Activated CD4-positive, alpha-beta T cell treated with anti-CD3 and anti-CD28 coated beads, Interleukin-2, amount 50 U/mL, for 4 hours (primary cell): ENCODE results near the gene SPHKAP.
"Not testable (repeated sequence)": the region's sequence is repeated elsewhere in the genome, so short reads cannot be mapped to it uniquely, and the experiment has no call there.

Experiments used
- DNase-seq, 2 experiments: peaks; one replicate each; pipeline ENCODE4 v3.0.0-alpha.2; 2020

The SPHKAP gene, protein sequence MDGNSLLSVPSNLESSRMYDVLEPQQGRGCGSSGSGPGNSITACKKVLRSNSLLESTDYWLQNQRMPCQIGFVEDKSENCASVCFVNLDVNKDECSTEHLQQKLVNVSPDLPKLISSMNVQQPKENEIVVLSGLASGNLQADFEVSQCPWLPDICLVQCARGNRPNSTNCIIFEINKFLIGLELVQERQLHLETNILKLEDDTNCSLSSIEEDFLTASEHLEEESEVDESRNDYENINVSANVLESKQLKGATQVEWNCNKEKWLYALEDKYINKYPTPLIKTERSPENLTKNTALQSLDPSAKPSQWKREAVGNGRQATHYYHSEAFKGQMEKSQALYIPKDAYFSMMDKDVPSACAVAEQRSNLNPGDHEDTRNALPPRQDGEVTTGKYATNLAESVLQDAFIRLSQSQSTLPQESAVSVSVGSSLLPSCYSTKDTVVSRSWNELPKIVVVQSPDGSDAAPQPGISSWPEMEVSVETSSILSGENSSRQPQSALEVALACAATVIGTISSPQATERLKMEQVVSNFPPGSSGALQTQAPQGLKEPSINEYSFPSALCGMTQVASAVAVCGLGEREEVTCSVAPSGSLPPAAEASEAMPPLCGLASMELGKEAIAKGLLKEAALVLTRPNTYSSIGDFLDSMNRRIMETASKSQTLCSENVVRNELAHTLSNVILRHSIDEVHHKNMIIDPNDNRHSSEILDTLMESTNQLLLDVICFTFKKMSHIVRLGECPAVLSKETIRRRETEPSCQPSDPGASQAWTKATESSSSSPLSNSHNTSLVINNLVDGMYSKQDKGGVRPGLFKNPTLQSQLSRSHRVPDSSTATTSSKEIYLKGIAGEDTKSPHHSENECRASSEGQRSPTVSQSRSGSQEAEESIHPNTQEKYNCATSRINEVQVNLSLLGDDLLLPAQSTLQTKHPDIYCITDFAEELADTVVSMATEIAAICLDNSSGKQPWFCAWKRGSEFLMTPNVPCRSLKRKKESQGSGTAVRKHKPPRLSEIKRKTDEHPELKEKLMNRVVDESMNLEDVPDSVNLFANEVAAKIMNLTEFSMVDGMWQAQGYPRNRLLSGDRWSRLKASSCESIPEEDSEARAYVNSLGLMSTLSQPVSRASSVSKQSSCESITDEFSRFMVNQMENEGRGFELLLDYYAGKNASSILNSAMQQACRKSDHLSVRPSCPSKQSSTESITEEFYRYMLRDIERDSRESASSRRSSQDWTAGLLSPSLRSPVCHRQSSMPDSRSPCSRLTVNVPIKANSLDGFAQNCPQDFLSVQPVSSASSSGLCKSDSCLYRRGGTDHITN (N-terminal part only)

DNA sequence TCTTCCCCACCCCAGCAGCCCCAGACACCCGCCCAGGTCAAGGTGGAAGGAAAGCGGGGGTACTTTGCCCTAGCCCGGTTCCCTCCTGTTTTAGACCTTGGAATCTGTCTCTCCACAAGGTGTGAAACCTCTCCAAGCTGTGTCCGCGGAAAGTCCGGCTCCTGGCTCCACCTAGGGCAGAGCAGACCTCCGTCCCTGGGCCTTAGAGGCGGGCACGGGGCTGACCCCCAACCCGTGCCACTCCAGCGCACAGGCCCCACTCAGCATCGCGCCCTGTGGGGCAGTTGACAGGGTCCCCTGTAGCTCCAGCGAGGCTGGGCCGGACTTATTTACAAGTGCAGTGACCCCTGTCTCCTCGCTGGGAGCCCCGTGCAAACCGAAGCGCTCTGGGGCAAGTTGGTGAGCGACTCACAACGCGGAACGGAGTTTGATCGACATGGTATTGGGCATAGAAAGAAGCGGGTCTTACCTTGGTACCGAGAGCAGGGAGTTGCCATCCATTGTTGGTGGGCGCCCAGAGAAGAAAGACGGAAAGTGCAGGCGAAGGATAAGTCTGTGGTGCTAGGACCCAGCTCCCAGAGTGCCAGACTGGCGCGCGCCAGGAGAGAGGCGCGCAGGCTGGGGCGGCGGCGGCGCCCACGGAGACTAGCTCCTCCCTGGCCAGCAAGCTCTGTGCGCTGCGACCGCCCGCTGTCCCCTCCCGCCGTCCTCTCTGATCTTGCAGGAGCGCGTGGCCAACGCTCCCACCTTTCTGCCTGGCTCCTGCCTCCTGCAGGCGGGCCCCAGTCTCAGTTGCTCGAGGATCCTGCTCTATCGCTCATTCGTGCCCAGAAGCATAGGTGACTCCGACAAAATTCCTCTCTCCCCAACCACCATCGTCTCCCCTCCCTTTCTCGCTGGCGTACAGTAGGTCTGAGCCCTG, at the start of gene SPHKAP:
TSS of gene SPHKAP (minus strand) at position 590 of the 922 bp plus-strand sequence. CDS start at position 501, 89 bp downstream.
- DNase-seq = no peak

DNA sequence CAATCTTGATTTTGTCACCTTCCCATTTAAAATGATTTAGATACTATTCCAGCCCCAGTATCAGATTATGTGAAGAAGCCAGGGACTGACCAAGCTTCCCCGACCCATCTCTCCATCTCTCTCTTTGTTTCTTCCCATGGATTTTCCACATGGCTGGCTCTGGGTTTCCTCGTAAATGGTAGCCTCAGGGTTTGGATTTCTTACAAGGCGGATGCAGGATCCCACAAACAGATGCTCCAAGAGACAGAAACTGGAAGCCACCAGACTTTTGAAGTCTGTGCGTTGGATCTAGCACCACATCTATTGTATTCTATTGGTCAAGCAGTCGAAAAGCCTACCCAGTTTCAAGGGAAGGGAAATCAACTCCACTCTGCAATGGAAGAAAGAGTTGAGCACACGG, 46.0 kb upstream of the SPHKAP start:
- DNase-seq = no peak

DNA sequence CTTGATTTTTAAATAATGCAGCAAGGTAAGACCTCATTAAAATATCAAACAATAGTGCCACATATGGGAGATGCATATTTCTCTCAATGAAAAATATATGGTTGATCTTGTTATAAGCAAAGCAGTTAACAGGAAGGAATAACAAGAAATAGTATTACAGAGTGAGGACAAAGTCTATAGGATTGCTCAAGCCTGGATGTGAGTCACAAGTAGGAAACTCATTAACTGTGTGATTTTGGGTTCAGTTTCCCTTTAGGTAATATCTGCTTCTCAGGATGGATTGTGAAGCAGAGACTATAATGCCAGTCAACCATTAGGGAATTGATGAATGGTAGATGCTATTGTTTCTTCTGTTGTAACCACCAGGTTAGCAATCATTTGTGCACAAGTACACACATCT, 42.9 kb upstream of the SPHKAP start:
- DNase-seq = no peak

DNA sequence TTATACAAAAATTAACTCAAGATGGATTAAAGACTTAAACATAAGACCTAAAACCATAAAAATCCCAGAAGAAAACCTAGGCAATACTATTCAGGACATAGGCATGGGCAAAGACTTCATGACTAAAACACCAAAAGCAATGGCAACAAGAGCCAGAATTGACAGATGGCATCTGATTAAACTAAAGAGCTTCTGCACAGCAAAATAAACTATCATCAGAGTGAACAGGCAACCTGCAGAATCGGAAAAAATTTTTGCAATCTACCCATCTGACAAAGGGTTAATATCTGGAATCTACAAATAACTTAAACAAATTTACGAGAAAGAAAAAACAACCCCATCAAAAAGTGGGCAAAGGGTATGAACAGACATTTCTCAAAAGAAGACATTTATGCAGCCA, 37.1 kb upstream of the SPHKAP start:
- DNase-seq = not testable (repeated sequence)

DNA sequence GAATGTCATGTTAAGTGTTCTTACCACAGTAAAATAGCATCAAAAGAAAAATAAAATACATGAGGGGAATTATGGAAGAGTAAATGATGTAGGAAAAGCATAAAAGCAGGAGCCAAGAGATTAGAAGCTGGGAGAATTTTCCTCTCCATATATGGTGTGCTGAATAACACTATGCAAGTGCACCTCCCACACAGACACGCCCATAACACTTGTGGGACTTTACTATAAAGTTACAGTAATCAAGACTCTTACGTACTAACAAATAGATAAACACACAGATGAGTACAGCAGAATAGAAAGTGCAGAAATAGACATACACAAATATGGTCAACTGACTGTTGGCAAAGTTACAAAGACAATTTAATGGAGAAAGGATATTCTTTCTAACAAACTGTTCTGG, 16.0 kb upstream of the SPHKAP start:
- no peak for DNase-seq

DNA sequence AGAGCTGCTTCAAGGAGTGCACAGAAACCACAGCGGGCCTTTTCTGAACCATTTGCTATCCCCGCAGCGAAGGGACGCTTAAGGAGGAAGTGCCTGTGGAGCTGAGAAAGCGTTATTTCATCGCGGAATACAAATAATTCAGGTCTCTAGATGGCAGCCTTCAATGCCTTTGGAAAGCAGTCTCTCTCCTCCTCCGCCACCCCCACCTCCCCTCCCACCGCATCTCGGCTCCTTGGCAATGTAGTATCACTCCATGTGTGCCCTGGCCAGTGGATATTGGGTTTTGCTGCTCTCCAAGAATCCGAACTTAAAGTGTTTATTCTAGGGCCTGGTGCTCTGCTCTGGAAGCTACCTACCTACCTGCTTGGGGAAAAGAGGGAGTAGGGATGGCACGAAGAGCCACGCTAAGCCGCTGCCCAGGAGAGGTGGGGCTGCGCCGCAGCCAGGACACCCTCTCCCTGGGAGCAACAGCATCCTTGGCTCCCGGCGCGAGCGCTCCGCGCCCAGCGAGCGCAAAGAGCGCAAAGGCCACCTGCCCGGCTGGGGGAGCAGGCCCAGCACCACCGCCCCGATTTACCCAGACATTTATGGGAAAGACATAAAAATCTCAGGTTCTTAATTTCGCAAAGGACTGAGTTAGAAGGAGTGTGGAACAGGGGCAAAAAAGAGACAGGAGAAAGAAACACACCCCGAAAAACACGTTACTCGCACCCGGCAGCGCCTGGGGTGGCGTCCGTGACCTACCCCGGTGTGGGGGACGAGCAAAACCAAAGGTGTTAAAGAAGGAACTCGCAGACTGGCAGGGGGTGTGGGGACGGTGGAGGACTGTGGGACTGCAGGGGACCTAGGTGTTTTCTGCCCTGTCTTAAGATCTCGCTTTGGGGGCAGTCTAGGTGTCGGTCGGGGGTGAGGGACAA, 1.0 kb downstream of the SPHKAP start:
- DNase-seq = no peak

DNA sequence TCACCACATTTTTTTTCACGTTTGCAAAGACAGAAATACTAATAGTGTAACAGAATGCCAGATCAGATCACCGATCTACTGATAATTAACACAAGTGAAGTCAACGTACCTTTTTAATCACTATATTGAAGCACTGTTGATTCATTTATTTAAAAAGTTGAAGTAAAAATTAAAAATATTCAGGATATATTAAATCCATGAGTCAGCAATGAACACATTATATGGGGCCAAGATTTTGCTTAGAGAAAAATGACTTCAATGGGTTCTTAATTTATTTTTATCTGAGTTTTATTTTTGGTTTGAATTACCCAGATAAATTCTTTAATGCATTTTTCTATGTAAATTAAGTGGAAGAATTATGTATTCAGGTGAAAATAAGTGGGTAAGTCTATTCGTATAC, 14.2 kb downstream of the SPHKAP start:
- no peak for DNase-seq

DNA sequence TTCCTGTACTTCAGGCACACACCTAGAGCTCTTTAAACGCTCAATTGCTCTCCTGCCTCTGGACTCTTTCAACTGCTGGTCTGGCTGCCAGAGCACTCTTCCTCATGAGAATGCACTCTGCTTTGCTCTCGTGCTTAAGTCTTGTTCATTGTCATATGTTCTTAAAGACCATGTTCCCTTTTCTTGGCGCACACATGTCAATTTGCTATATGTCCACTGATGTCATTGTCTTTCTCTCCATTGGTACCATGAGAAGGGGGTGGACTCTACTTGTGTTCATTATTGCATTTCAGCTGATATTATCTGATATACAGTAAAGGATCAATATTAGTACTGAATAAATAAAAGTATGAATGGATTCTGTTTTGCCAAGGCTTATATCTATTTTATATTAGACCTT, 16.8 kb downstream of the SPHKAP start:
- no peak for DNase-seq

DNA sequence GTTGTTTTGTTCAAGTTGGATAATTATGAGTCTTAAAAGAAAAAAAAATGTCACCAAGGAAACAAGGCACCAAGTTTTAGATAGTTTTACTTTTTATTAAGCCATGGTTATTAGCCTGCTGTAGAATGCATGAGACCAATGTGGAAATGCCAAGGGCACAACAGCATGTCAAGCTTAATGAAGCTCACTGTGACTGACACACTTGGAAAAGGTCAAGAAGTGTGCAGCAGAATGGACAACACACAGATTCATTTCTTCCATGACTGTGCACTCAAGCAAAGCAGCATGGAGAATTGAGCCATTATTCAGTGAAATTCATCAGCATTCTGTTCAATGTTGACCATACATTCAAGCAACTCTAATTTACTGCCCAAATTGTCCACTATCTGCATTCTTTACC, 23.6 kb downstream of the SPHKAP start:
- no peak for DNase-seq

DNA sequence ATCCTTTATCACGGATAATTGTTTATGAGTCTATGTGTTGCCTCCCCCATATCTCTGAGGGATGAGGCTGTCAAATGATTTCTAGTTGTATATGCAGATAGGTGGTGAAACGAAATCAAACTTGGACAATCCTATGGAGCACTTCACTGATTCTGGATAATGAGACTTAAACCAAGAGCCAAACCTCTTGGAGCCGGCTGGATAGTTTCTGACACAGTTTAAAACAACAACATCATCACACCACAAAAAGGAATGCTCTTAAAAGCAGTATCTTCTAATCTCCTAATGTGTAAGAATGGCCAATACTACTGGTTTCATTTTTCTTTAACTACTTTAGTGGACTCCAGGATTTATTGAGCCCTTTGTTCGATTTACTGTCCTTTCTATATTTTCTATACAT, 36.5 kb downstream of the SPHKAP start:
- no peak for DNase-seq

DNA sequence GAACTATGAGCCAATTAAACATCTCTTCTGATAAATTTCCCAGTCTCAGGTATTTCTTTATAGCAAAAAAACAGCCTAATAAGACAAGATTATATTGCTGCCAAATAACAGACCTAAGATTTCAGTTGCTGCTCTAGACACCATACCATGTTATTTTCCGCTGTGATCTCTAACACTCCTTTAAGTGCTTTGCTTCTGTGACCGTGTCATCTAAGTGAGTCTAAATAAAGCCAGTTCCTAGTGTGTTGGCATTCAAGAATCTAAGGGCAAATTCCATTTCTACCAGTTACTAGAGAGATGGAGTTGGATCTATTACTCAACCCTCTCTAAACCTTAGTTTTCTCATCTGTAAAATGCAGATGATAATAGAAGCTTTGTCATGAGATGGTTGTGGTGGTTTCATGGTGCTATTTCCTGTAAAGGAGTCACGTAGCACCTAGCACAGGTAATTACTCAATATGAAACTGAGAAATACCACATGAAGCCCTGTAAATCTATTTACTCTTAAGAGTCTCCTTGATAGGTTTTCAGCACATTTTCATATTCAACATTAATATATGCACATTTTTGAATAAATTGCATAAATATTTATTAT, 40.5 kb downstream of the SPHKAP start:
- DNase-seq = no peak

DNA sequence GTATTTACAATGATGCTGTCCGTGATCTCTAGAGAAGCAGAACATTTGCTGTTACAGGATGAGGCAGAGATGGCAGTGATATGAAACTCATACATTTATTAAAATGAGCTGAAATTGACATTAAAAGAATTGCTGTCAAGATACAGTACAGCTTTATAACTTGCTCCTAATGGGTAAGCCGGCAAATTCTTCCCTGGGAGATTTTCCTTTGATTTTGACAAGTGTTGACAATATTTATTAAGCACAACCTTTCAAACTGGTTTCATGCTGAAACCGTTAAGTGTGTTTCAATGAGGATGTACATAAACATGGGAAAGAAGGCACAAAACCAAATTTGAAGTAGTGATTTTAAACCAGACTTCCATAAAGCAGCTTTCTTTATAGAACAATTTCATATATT, 45.5 kb downstream of the SPHKAP start:
- no peak for DNase-seq

DNA sequence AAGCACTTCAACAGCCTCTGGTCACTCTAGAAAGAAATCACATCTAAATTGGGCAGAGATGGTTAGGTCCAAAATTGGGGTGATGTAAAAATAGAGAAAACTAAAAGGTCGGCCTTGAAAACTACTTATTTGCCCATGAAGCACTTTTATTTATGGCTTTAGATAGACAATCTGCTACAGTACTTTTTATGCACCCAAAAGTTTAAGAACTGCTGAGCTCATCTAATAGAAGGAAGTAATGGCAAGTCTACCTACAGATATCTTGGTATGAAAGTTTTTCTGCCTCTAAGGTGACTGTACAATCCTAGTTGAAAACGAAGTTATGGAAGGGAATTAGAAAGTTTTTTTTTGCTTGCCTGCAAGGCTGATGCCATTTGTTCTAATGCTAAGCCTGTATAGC, 46.2 kb downstream of the SPHKAP start:
- no peak for DNase-seq

DNA sequence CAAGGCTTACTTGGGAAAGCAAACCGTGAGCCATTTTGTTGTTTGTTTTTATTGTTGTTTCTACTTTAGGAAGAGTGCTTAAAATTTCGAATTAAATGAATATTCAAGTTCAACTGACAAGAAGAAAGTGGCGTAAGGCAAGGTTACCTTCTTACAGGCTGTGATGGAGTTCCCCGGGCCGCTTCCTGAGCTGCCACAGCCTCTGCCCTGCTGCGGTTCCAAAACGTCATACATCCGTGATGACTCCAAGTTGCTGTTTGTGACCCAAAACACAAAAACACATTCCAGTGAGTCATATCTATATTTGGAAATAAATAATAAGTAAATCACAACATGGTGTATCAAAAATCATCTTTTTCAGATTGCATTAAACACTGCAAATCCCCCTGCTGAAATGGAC, 49.7 kb downstream of the SPHKAP start:
- no peak for DNase-seq

DNA sequence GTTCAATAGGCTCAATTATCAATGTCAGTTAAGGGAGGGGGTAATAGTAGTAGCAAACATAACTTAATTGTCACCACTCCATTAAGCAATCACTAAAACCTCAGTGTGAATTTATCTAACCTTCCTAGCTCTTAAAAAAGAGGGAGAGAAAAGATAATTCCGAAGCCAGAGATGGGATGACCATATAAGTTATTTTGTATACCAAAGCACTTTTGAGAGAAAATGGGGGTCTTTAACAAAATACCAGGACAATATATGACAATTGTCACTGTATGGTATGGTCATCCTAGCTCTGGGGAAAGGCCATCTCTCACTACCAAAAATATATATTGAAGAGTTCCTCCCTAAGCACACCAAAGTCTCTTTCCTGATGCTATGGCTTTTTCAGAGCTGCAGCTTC, 55.1 kb downstream of the SPHKAP start:
- no peak for DNase-seq

DNA sequence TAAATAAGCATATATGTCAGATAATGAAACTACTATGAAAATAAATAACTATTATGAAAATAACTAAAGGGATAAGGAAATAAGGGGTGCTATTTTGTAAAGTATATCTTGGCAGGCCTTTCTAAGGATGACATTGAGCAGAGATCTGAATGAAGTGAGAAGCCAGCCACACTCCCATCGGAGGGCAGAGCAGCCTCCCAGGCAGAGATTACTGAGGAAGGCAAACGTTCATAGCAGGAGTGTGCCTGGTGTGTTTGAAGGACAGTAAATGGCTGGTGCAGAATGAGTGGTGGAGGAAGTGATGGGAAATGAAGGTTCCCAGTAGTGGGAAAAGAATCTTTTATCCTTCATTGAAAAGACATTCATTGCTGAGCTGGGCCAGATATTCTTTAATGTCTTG, 62.5 kb downstream of the SPHKAP start:
- no peak for DNase-seq

DNA sequence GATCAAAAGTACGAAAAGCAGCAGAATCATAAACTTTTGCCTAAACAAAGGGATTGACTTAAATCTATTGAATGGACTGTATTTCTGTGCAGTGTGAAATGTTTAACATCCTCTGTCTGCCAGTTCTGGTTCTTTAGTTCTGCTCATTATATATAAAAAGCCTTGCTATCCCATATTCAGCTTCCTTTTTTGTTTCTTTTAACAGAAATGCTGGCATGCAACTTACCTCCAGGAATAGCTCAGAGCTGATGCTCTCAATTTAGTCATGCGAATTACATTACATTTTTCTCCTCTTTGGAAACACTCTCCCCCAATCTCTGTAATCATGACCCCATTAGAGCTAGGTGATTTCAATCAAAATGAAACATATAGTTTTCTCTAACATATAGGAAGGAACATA, 73.6 kb downstream of the SPHKAP start:
- no peak for DNase-seq

DNA sequence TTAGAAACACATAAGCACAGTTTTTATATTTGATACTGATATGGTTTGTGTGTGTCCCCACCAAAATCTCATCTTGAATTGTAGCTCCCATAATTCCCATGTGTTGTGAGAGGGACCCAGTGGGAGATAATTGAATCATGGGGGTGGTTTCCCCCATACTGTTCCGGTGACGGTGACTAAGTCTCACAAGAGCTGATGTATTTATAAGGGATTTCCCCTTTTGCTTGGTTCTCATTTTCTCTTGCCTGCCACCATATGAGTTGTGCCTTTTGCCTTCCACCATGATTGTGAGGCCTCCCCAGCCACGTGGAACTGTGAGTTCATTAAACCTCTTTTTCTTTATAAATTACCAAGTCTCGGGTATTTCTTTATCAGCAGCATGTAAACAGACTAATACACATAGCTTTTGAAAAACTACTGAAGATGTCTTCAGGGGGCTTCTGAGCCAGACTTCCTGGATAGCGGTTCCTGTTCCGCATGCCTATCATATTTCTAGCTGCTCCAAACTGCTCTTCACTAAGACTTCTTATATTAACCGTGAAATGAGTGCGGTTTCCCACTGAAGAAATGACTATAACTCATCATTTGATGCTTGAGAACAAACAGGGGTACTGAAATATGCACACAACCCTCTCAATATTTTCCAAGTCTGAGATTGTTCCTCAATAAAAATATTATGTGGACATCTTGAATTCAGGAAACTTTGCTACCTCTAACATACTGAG, 75.8 kb downstream of the SPHKAP start:
- no peak for DNase-seq

DNA sequence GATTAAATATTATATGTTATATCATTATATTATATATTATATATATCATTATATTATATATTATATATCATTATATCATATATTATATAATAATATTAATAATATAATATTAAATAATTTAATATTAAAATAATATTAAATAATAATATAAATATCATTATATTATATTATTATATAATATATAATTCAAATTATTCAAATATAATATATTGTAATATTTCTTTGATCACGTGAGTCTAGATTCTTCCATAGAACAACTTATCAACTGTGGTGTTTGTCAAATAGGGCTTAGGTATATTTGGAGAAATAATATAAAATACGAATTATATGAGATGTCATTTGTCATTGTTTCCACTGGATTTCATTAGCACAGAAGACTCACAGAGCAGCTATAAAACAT, 77.3 kb downstream of the SPHKAP start:
- no peak for DNase-seq

DNA sequence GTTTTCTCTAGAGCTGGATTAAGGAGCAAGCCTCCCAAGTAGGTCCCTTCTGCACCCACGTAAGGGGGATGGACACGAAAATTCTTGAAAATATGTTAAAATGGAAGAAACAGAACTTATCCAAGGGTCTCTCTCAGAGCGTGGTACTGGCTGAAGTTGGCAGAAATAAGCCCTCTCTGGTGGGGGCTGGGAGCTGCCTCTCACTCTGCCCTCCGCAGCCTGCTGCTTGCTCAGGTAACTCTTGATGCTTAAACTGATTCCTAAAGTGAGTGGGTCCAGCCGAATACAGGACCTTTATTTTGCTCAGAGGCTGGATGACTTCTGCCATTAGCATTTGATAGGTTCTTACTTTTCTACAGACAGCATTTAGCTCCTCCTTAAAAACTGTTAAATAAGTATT, 78.1 kb downstream of the SPHKAP start:
- no peak for DNase-seq
